HG02759 (cell line): ENCODE results near the gene NCF4.
A peak's percentile ranks its signal among the peaks of the same experiment; 100 is the strongest.

Source experiments
- ATAC-seq: cut with Tn5 transposase; IDR thresholded peaks from one replicate; pipeline ENCODE4 v1.9.1; 2021; ENCODE audit warnings: mild to moderate bottlenecking, moderate library complexity; ENCODE audit not compliant: unreplicated experiment

The NCF4 gene

DNA sequence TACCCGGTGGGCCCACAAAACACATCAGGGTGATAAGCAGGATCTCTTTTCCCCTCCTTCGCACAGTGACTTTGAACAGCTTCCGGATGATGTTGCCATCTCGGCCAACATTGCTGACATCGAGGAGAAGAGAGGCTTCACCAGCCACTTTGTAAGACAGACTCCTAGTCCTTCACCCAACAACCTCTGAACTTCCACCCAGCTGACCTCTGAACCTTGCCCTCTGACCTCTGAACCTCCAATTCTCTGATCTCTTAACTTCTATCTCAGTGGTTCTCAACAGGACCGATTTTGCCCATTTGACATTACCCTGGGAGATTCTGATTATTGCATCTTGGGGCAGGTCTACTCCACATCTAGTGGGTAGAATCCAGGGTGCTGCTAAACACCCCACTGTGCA lies 3.2 kb downstream of the NCF4 start:
- no peak for ATAC-seq

DNA sequence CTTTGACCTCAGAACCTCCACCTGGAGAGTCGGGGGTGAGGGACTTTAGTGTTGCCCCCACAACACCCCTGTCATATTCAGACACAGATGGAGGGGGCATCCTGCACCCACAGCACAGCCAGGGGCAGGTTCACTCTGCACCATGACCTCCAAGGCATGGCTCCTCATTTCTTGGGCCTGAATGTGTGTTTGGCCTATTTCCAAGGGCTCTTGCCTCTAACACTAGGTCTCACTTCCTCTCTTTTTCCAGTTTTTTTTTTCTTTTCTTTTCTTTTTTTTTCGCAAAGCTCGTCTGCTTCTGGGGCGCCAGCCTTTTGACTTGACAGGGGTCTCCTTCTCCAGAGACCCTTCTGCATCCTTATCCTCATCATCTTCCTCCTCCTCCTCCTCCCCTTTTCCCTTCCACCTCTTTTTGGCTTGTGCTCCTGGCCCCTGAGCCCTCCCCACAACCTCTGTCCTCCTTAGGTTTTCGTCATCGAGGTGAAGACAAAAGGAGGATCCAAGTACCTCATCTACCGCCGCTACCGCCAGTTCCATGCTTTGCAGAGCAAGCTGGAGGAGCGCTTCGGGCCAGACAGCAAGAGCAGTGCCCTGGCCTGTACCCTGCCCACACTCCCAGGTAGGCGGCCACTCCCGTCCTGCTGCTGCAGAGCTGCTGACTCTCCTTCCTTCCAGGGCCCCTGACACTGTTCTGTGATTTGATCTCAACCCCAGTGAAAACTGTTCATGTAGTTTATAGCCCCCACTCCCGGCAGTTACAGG lies 3.8 kb downstream of the NCF4 start:
- ATAC-seq: no peak

DNA sequence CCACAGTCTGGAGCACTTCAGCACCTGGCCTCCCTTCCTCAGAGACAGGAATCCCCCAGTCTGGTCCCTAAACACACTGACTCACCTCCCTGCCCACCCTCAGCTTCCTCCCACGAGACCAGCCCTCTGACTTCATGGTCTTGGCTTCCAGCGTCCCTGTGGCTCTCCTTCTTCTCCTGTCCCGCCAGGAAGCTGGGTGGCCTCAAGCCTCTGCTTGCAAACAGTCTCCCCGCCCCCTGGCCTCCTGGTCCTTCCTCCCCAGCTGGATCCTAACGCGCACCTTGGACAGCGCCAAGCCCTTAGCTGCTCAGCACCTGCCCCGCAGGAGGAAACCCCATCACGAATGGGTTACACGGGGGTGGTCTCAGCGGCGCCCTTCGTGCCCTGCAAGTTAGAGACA lies 4.5 kb downstream of the NCF4 start:
- no peak for ATAC-seq

DNA sequence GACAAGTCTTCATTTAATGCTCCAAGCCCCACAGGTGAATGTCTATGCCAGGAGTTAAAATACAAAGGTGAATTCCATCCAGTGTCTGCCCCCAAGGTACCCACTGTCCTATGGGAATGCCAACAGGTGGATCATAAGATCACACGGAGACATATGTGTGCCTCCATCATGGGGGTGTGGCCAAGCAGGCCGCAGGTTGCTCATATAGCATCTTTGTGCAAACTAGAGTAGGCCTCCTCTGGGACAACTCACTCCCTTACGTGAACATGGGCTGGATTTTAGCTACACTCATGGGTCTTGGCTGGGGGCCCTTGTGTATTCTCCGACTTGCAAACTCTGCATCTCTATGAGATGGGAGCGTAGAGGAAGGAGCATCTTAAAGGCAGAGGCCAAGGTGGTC lies 6.9 kb downstream of the NCF4 start:
- ATAC-seq: no peak

DNA sequence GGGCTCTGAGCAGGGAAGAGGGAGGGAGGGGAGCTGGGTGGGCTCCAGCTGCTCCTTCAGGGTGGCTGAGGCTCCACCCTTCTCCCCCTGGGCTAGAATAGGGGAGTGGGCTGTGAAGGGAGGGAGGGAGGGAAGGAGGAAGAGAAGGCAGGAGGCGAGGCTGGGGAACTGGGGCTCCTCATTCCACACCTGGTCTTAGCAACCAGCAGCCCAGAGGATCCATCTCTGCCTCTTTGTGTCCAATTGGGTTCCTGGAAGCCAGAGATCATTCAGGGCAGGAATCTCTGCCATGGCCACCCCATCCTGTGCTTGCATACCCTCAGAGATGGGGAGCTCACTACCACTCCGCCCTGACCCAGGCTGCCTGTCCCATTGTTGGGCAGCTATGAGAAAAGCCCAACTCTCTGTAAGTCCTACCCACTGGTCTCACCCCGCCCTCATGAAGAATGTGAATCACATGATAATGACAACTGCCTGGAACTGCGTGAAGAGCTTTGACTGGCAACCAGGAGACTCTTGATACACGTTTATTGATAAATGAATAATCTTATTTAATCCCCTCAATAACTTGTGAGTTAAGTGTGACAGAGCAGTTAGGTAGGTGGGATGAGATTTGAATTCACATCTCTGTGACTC lies 7.9 kb downstream of the NCF4 start:
- ATAC-seq: no peak

DNA sequence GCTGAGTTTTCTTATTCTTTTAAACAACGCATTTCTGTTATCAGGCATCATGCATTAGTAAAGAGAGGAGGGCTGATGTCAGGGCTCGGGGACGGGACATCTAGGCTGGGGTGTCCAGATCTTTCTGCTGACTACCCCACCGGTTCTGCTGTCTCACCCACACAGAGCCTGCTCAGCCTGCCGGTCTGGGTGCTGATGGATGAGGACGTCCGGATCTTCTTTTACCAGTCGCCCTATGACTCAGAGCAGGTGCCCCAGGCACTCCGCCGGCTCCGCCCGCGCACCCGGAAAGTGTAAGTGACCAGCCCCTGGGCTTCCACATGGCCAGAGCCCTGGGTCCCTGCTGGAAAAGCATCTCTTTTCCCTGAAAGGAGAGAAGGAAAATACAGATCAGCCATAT lies 9.4 kb downstream of the NCF4 start:
- ATAC-seq: no peak

DNA sequence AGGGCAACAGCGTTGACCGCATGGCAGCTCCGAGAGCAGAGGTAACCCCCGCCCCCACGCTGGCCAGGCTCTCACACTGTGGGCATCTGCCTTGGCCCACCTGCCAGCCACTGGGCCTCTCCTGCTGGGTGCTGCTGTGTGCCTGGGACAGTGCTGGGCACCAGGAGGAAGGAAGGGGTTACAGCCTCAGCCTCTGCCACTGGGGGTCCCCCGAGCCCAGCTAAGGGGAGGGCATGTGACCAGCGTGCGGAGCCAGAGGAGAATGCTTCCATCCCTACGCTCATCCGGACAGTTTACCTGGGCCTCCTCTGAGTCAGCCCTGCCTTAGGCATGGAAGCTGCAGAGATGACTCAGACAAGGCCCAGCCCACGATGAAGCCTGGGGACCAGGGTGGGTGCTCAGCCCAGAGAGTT lies 10.9 kb downstream of the NCF4 start:
- ATAC-seq: no peak

DNA sequence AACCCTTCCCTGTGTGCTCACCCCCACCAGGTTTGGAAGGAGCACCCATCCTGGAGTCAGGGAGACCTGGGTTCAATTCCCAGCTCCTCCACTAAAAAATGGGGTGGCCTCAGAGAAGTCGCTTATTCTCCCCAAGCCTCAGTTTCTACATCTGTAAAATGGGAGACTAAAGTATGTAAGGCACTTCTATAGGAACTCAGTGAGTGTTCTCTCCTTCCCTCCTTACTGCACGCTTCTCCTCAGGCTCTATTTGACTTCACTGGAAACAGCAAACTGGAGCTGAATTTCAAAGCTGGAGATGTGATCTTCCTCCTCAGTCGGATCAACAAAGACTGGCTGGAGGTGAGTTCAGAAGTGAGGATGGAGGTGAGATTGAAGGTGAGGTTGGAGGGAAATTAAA lies 11.3 kb downstream of the NCF4 start:
- ATAC-seq: no peak

DNA sequence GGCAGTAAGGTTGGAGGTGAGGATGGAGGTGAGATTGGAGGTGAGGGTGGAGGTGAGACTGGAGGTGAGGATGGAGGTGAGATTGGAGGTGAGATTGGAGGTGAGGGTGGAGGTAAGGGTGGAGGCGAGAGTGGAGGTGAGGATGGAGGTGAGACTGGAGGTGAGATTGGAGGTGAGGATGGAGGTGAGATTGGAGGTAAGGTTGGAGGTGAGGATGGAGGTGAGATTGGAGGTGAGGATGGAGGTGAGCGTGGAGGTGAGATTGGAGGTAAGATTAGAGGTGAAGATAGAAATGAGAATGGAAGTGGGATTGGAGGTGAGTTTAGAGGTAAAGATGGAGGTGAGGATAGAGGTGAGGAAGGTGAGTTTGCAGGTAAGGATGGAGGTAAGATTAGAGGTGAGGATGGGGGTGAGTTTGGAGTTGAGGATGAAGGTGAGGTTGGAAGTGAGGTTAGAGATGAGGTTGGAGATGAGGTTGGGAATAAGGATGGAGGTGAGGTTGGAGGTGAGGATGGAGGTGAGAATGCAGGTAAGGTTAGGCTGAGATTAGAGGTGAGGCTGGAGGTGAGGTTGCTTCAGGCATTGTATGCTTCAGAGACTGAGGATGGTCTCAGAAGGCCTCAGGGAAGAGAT lies 12.2 kb downstream of the NCF4 start:
- ATAC-seq: no peak

DNA sequence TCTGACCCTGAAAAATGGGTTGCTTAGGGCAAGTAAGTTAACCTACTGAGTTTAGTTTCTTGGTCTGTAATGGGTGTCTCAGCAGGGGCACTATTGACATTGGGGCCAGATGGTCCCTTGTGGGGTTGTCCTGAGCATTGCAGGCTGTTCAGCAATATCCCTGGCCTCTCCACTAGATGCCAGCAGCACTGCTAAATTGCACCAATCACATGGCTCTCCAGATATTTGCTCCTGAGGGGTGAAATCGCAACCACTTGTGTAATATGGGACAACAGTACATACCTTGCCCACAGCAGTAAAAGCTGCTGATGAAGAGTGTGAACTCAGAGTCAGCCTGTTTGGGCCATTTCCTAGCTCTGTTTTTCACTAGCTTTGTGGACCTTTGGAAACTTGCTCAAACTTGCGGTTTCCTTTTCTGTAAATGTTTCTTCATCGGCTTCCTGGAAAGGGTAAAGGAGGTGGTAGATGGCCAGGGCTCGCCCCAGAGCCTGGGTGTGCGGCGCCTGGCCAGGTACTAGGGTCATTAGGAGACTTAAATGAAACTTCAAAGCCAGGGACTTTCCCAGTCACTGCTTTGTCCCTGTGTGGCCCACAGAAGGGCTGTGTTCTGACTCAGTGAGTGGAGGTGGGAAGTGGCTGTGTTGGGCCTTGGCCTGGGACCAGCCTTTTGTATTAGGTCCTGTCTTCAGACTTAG lies 13.0 kb downstream of the NCF4 start:
- peak; percentile 86 for ATAC-seq

DNA sequence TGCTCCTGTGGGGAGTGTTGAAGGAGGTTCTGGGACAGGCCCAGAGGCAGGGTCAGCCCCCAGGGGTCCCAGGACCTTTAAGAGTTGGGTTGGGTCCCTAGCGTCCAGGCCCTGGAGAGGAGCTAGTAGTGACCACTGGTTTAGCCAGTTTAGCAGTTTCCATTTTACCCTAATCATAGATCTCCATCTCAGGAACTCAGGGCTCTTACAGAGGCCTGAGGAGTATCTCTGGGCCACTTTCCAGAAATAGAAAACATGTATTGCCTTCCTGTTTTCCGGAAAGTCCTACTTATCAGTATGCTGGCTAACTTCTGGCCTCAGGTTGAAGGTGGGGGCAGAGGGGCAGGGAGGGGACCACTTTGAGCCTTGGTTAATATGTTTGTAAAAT lies 13.5 kb downstream of the NCF4 start:
- no peak for ATAC-seq

DNA sequence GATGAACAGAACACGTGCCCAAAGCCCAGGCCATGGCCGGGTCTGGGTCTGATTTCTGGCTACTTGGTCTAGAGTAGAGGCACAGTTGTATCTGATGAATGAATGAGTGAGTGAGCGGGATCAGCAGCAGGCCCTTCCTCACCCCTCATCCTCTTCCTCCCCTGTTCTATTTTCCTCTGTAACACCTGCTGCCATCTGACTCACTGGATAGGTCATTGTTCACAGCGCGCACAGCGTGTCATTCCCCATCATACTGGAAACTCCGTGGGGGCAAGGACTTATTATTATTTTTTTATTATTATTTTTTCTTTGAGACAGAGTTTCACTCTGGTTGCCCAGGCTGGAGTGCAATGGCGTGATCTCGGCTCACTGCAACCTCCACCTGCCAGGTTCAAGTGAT lies 13.9 kb downstream of the NCF4 start:
- no peak for ATAC-seq

DNA sequence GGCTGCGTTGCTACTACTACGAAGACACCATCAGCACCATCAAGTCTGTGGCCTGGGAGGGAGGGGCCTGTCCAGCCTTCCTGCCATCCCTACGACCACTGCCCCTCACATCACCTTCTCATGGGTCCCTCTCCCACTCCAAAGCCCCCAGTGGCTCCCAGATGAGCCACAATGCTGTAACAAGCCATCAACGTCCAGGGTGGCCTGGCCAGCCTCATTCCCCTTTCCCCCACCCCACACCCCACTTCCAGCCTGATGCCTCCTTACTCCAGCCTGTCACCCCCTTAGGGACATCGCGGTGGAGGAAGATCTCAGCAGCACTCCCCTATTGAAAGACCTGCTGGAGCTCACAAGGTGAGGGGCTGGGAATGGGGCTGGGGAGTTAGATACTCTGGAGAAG lies 14.9 kb downstream of the NCF4 start:
- no peak for ATAC-seq

DNA sequence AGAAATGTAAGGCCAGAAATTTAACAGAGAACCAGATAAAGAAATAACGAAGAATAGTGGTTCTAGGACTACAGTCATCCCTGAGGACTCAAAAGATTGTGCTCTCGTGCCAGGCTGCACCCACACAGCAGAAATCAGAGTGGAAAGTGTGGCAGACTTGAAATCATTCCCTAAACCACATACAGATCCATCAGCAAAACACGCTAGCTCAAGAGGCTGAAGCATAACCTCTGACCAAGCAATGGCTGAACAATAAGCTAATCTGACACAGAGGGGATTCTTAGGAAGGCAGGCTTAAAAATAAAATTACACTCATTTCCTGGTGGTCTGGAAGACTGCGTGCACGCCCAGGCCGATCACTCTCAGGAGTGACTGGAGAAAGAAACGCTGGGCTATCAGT lies 19.0 kb downstream of the NCF4 start:
- no peak for ATAC-seq

DNA sequence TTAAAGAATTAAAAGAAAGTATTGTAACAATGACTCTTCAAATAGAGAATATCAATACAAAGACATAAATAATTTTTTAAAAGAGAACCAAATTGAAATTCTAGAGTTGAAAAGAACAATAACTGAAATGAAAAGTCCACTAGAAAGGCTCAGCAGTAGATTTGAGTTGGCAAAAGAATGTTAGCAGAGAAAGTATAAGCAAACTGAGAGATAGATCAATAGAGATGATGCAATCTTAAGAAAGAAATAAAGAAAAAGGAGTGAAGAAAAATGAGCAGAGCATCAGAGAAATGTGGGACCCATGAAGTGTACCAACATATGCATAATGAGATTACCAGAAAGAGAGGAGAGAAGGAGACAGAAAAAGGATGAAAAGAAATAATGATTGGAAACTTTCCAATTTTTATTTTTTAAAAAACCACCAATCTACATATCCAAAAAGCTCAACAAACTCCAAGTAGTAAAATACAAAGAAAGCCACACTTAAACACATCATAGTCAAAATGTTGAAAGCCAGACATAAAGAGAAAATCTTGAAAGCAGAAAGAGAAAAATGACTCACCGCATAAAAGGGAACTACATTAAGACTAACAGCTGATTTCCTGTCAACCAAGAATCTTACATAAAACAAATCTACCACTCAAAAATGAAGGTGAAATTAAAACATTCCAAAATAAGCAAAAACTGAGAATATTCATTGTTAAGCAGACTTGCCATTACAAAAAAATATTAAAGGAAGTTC lies 20.9 kb downstream of the NCF4 start:
- no peak for ATAC-seq

DNA sequence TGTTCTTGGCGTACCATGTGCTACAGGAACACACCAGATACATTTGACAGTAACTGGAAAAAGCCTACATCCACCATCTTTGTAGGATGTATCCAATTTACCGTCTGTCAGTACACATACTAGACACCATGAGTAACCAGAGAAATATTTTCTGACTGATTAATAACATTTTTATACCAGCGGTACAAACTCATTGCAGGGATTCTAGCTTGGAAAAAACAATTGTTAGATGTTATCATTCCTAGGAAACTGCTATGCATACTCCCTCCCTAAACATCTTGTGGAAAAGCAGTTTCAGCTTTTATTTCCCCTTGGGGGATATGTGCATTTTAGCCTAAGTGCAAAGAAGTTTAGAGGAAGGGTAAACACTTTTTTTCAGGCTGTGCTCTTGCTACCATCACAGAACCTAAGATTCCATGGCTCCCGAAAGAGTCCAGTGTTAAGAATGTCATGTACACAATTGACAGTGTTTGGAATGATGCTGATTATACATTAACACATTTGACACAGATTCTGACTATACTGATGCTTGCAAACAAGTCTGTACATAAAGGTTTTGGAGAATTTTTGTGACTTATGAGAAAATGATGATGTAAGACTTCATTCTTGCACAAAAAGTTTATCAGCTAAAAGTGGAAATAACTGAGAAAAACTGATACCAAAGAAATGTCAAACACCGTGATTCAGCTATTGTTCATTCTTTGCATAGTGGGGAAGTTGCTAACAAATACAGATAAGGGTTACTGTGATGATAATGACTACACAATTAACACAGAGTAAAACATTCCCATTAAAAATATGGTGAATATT lies 23.7 kb downstream of the NCF4 start:
- no peak for ATAC-seq

DNA sequence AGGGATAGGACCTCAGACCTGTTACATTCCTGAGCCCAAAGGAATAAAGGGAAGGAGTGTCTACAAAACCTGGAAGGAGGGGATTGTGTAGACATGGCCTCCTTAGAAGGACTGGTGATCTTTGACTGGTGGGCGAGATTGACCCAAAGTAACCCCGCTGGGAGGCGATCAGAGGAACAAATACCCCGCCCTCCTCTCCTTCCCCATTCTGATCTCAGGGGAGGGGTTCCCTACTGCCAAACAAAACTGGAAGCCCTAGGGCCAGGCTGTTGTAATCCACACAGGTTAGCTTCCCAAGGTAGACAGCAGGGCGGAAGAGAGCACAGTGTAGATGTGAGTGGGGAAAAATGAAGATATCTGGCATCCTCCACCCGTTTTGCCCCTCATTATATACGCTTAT lies 24.7 kb downstream of the NCF4 start:
- no peak for ATAC-seq

DNA sequence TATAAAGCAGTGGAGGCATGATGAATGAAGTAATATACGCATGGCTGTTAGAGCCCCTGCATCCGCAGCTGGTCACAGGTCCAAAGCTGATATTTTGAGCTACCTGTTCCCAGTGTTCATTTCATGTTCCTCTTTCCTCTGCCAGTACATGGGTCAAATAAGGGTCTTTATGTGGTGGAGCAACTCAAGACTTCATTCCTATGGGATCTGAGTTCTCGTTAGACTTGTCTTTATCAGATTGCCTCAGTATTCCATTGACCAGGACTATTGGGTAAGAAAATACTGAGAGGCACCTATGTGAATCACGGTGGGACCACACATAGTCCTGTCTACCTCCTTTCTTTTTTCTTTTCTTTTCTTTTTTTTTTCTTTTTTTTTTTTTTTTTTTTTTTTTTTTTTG lies 25.2 kb downstream of the NCF4 start:
- ATAC-seq: no peak

DNA sequence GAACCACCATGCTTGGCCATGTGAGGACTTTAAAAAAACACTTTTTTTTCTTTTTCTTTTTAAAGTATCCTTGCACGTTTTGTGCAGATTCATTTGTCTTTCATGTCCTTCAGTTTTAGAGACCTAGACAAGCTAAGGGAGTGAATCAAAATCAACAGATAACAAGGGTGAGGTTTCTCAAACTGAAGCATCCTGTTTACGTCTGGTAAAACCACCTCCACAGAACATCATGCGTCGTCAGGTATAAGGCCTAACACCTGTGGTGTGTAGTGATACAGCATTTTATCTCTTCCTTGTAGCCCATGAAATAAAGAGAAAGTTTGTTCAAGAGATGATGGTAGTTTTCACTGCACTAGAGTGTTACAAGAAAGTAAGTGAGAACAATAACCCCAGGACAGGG lies 26.4 kb downstream of the NCF4 start:
- no peak for ATAC-seq

DNA sequence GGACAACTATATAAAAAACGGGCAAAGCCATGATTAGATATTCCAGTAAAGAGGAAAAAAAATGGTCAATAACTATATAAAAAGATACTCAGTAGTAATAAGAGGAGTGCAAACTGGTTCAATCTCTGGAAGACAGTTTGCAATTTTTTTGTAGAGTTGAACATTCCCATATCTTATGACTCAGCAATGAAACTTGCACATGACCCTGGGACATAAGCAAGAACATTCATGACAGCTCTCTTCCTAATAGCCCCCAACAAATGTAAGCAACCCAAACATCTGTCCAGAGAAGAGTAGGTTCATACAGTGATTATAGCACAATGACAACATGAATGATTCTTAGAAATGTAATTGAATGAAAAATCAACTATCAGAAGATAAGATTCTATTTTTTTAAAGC lies 30.8 kb downstream of the NCF4 start:
- ATAC-seq: no peak
